Measurements from ENCODE around the gene KCP.

KCP gene

GRCh38 chr7:128931965-128932861, 21.7 kb upstream of the KCP start:
- Histone ChIP-seq H3K4me1 (ENCODE audit: control insufficient read depth, insufficient read depth, low read length) (peaks cover 4% of the 10 kb centered on the region), H3K9me3 (ENCODE audit: control insufficient read depth, low read length) (no peaks in the 10 kb centered on the region), H3K27ac (ENCODE audit: insufficient read depth, low read depth, low read length, poor library complexity, severe bottlenecking) (no peak overlapping the region), H3K27me3 (ENCODE audit: control insufficient read depth, insufficient read depth, low read length, poor library complexity, severe bottlenecking) (peaks cover 28% of the 10 kb centered on the region), H3K36me3 (ENCODE audit: control insufficient read depth, insufficient read depth, low read length) (no peaks in the 10 kb centered on the region), H3K4me3 (ENCODE audit: insufficient read depth, low read depth, low read length) (no peak overlapping the region)
- 87 to 90% methylated on average over 19 of the region's 19 CpGs for WGBS, 2 experiments

DNA sequence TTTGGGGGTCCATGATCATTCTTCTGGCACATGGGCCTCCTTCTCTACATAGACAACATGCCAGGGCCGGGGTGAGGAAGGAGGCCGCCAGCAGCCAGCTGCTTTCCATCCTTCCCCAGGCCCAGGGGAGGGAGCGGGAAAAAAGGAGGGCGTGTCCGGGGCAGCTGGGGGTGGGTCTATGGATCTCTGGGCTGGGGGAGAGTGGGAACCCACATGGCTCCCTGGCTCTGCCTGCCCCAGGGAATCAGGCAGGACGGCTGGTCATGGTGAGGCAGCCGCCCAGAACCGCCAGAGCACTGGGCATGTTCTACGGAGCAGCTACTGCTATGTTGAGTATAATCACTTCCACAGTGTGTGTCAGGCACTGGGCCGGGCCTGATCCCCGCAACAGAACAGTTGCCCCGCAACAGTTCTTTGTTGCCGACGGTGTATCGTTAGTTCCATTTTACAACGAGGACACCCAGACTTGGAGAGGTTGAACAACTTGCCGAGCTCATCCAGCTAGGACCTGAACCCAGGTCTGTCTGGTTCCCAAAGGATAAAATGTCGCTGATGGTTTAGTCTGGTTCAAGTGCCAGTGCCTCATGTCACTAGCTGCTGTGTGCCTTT, 20.8 kb upstream of the KCP start:
- peaks cover 19% of the 10 kb centered on the region for H3K27me3 ChIP-seq (ENCODE audit: control insufficient read depth, insufficient read depth, low read length, poor library complexity, severe bottlenecking)
- H3K36me3 ChIP-seq (ENCODE audit: control insufficient read depth, insufficient read depth, low read length): no peaks in the 10 kb centered on the region
- no peaks in the 10 kb centered on the region for H3K9me3 ChIP-seq (ENCODE audit: control insufficient read depth, low read length)
- H3K27ac ChIP-seq (ENCODE audit: insufficient read depth, low read depth, low read length, poor library complexity, severe bottlenecking): no peak overlapping the region
- H3K4me1 ChIP-seq (ENCODE audit: control insufficient read depth, insufficient read depth, low read length): peaks cover 4% of the 10 kb centered on the region
- 92 to 94% methylated on average over 18 of the region's 18 CpGs for WGBS, 2 experiments
- no peak overlapping the region for H3K4me3 ChIP-seq (ENCODE audit: insufficient read depth, low read depth, low read length)

DNA sequence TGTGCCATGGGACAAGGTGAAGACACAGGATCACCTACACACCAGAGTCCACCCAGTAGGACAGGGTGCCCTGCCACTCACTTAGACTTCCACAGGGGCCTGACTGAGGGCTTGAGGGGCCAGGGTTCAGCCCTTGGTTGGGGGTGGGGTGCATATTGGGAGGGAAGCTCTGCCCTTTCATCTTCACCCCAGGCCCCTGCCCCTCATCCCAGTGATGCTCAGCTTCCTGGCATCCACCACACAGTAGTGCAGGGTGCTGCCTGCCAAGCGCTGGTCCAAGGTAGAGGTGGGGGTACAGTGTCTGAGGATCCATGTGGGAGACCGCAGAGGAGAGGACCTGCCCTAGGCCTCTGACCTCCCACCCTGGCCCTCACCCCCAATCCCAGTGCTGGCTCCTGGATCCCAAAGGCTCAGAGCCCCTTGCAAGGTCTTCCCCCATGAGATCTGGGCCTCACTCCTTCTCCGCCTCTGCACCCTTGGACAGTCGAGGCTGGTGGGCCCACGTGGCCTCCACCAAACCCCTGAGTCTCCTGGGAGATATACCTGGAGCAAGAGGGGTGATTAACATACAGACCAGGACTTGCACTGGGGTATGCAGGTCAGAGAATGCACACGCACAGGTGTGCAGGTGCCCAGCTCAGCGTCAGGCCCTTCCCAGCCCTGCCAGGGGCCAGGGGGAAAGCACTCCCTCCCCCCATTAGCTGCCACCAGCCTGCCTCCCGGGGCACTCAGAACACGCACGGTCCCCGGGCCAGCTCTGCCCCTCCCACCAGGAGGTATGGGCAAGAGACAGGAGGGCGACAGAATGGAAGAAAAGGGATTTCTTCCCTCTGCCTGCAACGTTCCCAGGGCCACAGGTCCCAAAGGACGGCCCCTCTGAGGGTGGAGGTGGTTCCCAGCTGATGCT, 18.6 kb upstream of the KCP start:
- H3K27me3 ChIP-seq (ENCODE audit: control insufficient read depth, insufficient read depth, low read length, poor library complexity, severe bottlenecking): no peaks in the 10 kb centered on the region
- WGBS, 2 experiments: 81 to 89% methylated on average over 14 of the region's 14 CpGs
- no peak overlapping the region for H3K4me3 ChIP-seq (ENCODE audit: insufficient read depth, low read depth, low read length)
- no peaks in the 10 kb centered on the region for H3K9me3 ChIP-seq (ENCODE audit: control insufficient read depth, low read length)
- peaks cover 4% of the 10 kb centered on the region for H3K4me1 ChIP-seq (ENCODE audit: control insufficient read depth, insufficient read depth, low read length)
- H3K36me3 ChIP-seq (ENCODE audit: control insufficient read depth, insufficient read depth, low read length): no peaks in the 10 kb centered on the region
- no peak overlapping the region for H3K27ac ChIP-seq (ENCODE audit: insufficient read depth, low read depth, low read length, poor library complexity, severe bottlenecking)

DNA sequence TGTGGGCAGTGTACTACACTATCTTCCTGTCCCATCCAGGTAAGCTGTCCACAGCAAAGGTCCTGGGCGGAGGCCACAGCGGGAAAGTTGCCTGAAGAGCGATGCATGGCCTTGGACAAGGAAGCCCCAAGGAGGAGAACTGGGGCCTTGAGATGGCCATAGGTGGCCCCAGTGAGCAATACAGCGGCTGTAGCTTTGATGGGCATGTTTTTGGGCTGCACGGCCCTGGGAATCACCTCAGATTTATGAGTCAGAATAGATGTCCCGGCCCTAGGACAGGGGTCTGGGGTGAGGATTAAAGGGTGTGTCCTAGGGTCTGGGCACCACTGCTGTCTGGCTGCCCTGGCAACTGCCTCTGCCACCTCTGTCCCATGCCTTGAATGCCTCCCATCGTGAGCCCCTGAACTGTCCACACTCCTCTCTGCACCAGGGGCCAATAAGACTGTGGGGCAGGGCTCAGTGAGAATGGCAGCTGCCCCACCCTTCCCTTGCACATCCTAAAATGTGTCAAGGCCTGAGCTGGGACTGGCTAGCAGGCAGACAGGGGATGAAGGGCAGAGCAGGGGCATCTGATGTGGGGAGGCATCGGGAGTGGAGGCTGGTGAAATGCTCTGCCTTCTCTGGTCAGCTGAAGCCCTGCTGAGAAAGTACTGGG, 17.8 kb upstream of the KCP start:
- H3K36me3 ChIP-seq (ENCODE audit: control insufficient read depth, insufficient read depth, low read length): no peaks in the 10 kb centered on the region
- no peaks in the 10 kb centered on the region for H3K9me3 ChIP-seq (ENCODE audit: control insufficient read depth, low read length)
- no peak overlapping the region for H3K4me3 ChIP-seq (ENCODE audit: insufficient read depth, low read depth, low read length)
- H3K27ac ChIP-seq (ENCODE audit: insufficient read depth, low read depth, low read length, poor library complexity, severe bottlenecking): no peak overlapping the region
- 94 to 96% methylated on average over 8 of the region's 8 CpGs for WGBS, 2 experiments
- peaks cover 4% of the 10 kb centered on the region for H3K4me1 ChIP-seq (ENCODE audit: control insufficient read depth, insufficient read depth, low read length)
- H3K27me3 ChIP-seq (ENCODE audit: control insufficient read depth, insufficient read depth, low read length, poor library complexity, severe bottlenecking): no peaks in the 10 kb centered on the region

GRCh38 chr7:128924707-128925588, 14.4 kb upstream of the KCP start:
- Histone ChIP-seq H3K4me1 (ENCODE audit: control insufficient read depth, insufficient read depth, low read length) (peaks cover 13% of the 10 kb centered on the region), H3K27ac (ENCODE audit: insufficient read depth, low read depth, low read length, poor library complexity, severe bottlenecking) (no peak overlapping the region), H3K36me3 (ENCODE audit: control insufficient read depth, insufficient read depth, low read length) (no peaks in the 10 kb centered on the region), H3K27me3 (ENCODE audit: control insufficient read depth, insufficient read depth, low read length, poor library complexity, severe bottlenecking) (no peaks in the 10 kb centered on the region), H3K9me3 (ENCODE audit: control insufficient read depth, low read length) (no peaks in the 10 kb centered on the region), H3K4me3 (ENCODE audit: insufficient read depth, low read depth, low read length) (no peak overlapping the region)
- 63 to 66% methylated on average over 7 of the region's 8 CpGs for WGBS, 2 experiments

DNA sequence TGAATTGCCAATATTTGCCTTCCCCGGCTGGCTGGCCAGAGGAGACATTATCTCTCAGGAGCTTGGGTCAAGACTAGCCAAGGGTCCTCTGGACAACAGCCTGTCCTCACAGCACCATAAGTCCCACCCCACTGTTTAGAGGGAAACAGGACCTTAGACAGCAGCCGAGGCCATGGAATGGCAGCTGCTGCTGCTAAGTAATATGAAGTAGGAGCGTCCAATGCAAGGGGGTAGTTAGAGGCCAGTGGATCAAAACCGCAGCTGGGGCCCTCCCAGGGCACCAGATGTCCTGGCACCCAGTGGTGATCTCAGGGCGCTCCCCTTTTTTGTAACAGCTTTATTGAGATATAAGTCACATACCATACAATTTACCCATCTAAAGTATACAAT, 12.9 kb upstream of the KCP start:
- WGBS, 2 experiments: 90 to 92% methylated on average over 5 of the region's 5 CpGs
- Histone ChIP-seq H3K4me1 (ENCODE audit: control insufficient read depth, insufficient read depth, low read length) (peaks cover 15% of the 10 kb centered on the region), H3K27ac (ENCODE audit: insufficient read depth, low read depth, low read length, poor library complexity, severe bottlenecking) (no peak overlapping the region), H3K36me3 (ENCODE audit: control insufficient read depth, insufficient read depth, low read length) (no peaks in the 10 kb centered on the region), H3K27me3 (ENCODE audit: control insufficient read depth, insufficient read depth, low read length, poor library complexity, severe bottlenecking) (no peaks in the 10 kb centered on the region), H3K9me3 (ENCODE audit: control insufficient read depth, low read length) (no peaks in the 10 kb centered on the region), H3K4me3 (ENCODE audit: insufficient read depth, low read depth, low read length) (no peak overlapping the region)

GRCh38 chr7:128922496-128923410, 12.2 kb upstream of the KCP start:
- no peaks in the 10 kb centered on the region for H3K36me3 ChIP-seq (ENCODE audit: control insufficient read depth, insufficient read depth, low read length)
- H3K27ac ChIP-seq (ENCODE audit: insufficient read depth, low read depth, low read length, poor library complexity, severe bottlenecking): no peak overlapping the region
- no peaks in the 10 kb centered on the region for H3K9me3 ChIP-seq (ENCODE audit: control insufficient read depth, low read length)
- no peak overlapping the region for H3K4me3 ChIP-seq (ENCODE audit: insufficient read depth, low read depth, low read length)
- 92 to 93% methylated on average over 16 of the region's 16 CpGs for WGBS, 2 experiments
- peaks cover 15% of the 10 kb centered on the region for H3K4me1 ChIP-seq (ENCODE audit: control insufficient read depth, insufficient read depth, low read length)
- no peaks in the 10 kb centered on the region for H3K27me3 ChIP-seq (ENCODE audit: control insufficient read depth, insufficient read depth, low read length, poor library complexity, severe bottlenecking)

DNA sequence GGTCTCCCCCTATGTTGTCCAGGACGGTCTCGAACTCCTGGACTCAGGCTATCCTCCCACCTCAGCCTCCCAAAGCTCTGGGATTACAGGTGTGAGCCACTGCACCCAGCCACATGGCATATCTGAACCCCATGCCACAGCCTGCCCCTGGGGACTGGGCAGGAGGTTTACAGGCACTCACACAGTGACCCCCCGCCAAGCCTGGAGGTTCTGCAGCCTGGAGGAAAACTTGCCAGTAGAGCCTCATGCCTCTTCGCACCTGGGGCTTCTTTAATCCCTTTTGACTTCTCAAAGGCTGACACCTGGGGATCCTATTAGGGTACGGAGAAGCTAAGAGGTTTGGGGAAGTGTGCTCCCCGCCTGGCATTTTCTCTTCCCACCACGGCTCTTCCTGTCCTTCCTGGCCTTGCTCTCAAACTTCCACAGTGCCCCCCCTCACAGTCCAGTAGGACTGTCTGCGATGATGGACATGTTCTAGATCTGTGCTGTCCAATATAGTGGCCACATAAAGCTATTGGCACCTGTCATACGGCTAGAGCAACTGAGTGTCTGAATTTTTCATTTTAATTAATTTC, 11.4 kb upstream of the KCP start:
- Histone ChIP-seq H3K4me3 (ENCODE audit: insufficient read depth, low read depth, low read length) (no peak overlapping the region), H3K27me3 (ENCODE audit: control insufficient read depth, insufficient read depth, low read length, poor library complexity, severe bottlenecking) (no peaks in the 10 kb centered on the region), H3K36me3 (ENCODE audit: control insufficient read depth, insufficient read depth, low read length) (no peaks in the 10 kb centered on the region), H3K9me3 (ENCODE audit: control insufficient read depth, low read length) (no peaks in the 10 kb centered on the region), H3K4me1 (ENCODE audit: control insufficient read depth, insufficient read depth, low read length) (peaks cover 15% of the 10 kb centered on the region), H3K27ac (ENCODE audit: insufficient read depth, low read depth, low read length, poor library complexity, severe bottlenecking) (no peak overlapping the region)
- WGBS, 2 experiments: 79 to 81% methylated on average over 9 of the region's 9 CpGs

All from ectodermal cell (in vitro differentiated cells).